GM12872 (cell line): ENCODE data around the gene COLEC12.

Experiments used
- TF ChIP-seq, protein P1 (sequence below): IDR thresholded peaks from 3 replicates; pipeline ENCODE4 v1.5.1; 2011; ENCODE audit warnings: low read depth, mild to moderate bottlenecking, low read length, moderate library complexity; ENCODE audit not compliant: insufficient read depth

COLEC12 gene

DNA sequence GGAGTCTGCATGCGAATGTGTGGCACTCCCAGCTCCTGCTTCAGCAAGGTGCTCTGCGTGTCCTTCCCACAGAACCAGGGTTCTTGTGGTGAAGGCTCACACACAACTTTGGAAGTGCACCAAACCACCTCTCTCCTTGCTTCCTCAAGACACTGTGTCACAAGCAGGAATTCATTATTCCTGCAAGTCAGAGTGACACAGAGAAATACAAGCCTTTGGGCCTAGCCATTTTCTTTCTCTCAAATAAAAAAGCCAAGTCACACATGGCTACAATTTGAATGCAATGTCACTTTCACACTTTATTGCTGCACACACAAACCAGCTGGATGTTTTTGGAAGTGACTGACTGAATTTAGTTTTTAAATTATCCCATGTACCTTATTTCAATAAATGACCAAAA is 202.6 kb downstream of the COLEC12 start:
- TF ChIP-seq, protein P1, sequence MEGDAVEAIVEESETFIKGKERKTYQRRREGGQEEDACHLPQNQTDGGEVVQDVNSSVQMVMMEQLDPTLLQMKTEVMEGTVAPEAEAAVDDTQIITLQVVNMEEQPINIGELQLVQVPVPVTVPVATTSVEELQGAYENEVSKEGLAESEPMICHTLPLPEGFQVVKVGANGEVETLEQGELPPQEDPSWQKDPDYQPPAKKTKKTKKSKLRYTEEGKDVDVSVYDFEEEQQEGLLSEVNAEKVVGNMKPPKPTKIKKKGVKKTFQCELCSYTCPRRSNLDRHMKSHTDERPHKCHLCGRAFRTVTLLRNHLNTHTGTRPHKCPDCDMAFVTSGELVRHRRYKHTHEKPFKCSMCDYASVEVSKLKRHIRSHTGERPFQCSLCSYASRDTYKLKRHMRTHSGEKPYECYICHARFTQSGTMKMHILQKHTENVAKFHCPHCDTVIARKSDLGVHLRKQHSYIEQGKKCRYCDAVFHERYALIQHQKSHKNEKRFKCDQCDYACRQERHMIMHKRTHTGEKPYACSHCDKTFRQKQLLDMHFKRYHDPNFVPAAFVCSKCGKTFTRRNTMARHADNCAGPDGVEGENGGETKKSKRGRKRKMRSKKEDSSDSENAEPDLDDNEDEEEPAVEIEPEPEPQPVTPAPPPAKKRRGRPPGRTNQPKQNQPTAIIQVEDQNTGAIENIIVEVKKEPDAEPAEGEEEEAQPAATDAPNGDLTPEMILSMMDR: no peak

DNA sequence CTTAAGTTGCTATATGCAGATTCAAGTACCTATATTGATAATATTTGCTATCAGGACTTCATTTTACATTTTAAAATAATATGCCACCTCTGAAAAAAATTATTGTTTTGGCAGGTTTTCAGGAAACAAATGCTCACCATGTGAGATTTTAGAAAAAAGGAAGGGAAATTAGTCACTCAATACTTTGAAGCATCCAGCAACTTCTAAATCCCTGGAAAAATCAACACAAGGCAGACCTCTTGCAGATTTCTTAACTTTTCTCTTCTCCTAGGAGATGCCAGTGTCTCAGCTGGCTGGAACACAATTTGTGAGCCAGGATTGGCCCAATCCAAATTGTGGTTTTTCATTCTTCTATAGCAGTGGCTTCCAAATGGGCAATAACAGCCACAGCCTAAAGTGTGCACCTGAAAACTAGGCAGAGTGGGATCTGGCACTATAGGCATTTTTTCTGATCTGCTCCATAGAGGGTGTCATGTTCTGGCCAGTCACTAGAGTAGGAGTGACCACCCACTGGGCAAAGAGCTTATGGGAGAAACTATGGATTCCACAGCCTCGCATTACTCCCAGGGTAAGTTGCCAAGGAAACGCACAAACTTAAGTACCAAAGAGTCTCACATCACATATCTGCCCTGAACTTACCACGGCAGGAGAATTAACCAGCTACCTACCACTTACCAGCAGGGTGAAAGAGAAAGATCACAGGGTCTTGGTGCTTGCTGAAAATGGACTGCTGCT is 204.6 kb downstream of the COLEC12 start:
- TF ChIP-seq, protein P1: no peak

DNA sequence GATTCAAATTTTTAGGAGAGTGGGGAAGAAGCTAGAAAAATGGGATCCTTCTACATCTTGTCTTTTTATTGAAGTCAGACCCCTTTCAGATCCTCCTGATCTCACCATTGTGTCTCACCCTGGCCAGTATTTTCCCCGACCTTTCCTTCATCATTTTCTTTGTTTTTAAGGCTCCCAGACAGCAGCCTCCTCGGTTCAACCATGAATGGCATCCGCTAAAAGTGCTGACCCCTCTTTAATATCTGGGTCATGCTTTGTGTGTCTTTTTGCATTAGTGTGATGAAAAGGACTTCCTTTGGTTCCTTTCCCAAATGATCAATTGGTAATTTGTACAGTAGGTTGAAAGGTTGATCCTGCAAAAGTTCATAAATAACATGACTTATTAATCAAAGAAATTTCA is 205.9 kb downstream of the COLEC12 start:
- TF ChIP-seq, protein P1: no peak

DNA sequence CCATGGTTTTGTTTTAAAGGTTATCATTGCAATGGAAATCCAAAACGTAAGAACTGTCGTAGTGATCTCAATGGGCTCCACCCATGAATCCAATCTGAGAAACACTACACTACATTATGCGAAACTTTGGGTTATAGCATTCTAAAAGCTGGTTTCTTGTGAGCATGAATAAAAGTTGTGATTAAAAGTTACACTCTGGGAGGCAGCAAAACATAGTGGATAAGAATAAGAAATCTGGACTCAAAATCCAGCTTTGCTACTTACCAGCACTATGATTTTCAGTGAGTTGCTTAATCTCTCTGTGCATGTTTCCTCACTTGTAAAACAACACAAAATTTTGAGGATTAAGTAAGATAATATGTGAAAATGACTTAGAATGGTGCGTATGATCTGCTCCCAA is 207.0 kb downstream of the COLEC12 start:
- TF ChIP-seq, protein P1: no peak

DNA sequence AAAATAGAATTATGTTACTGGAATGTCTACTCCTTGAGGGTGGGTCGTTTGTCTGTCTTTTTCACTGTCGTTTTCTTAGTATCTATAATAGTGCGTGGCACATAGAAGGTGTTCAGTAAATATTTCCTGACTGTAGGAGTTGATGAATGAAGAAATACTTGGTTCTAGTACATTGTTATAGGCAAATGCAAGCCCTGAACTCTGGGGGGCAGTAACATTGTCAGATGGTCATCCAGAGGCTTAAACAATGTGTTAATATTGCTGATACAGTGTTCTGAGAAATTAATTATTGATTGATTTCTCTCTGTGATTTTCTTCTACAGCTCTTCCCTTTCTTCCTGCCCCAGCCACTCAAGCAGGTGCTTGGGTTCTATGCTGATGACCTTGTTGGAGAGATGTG is 208.2 kb downstream of the COLEC12 start:
- TF ChIP-seq, protein P1: 0 out of 3 replicates have a peak, but pooled peaks have one; percentile 20

DNA sequence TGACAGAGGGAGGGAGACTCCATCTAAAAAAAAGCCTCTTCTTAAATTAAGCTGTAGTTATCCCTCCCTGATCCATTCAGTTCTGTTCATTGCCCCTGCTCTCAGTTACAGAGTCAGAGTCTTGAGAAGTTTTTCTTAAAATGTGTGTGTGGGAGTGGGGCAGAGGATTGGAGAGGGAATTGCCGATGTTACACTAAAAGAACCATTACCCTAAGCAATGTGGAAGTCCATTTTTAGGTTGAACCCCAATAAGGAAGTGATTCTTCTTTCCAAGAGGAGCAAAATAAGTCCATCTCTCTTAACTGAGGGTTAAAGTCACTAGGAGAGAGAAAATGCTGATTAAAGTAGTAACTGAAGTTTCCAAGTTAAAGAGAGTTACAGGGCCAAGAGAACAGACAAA is 211.5 kb downstream of the COLEC12 start:
- TF ChIP-seq, protein P1: no peak

DNA sequence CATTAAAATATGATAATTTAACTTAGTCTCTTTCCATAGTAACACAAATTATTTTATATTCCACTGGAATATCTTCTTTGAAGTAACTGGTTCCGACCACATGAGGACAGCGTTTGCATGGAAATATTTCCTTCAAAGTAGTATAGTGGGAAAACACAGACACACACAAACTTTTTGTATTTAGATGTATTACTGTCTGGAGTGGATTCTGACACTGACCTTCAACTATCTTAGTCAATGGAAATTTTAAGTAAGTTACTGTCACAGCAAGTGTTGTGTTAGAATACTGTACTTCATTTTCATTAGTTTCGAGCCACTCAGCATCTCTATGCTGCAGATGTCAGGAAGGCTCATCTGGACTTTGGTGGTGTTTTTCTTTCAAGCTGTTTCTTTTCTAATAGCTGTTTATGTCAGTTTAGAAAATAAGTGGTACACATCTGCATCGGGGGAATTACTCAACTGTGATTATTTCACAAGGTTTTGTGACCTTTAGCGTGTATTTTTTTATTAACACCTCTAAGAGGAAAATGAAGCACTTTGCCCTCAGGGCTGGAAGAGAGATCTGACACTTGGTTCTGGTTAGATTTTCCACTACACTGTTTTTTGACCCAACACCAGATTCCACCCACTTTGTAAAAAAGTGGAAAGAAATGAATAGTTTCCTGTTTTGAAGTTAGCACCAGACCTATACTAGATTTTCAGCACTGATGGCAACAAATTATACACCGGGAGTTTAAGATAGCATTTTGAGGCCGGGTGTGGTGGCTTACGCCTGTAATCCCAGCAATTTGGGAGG is 213.8 kb downstream of the COLEC12 start:
- TF ChIP-seq, protein P1: no peak
